Loucy (cell line): ENCODE results near the gene DPP3.

Experiments used
- H2AFZ ChIP-seq: fragments of 200-600 bp; sonication (generic); 2 replicates; pipeline ENCODE4 v1.6.0; 2016; ENCODE audit warnings: antibody characterized with exemption, mild to moderate bottlenecking, low read length, moderate library complexity
- H3F3A ChIP-seq: fragments of 200-600 bp; 2 replicates; pipeline ENCODE4 v1.6.0; 2016; ENCODE audit warnings: antibody characterized with exemption, low read depth, mild to moderate bottlenecking
- H3K27me3 ChIP-seq: fragments of 200-600 bp; sonication (generic); 2 replicates; pipeline ENCODE4 v1.6.1; 2014; ENCODE audit warnings: low read length, mild to moderate bottlenecking; ENCODE audit not compliant: insufficient read depth, poor library complexity, severe bottlenecking
- H3K36me3 ChIP-seq: fragments of 200-600 bp; sonication (generic); 2 replicates; pipeline ENCODE4 v1.6.1; 2016; ENCODE audit warnings: low read length; ENCODE audit not compliant: insufficient read depth
- H3K4me1 ChIP-seq: fragments of 200-600 bp; sonication (generic); 2 replicates; pipeline ENCODE4 v1.5.1; 2014; ENCODE audit warnings: low read length, mild to moderate bottlenecking; ENCODE audit not compliant: insufficient read depth, poor library complexity, severe bottlenecking
- H3K4me2 ChIP-seq: fragments of 200-600 bp; sonication (generic); 2 replicates; pipeline ENCODE4 v1.6.0; 2014; ENCODE audit warnings: antibody characterized with exemption, low read length, low read depth, mild to moderate bottlenecking; ENCODE audit not compliant: poor library complexity, severe bottlenecking
- H3K4me3 ChIP-seq: fragments of 200-600 bp; sonication (generic); 2 replicates; pipeline ENCODE4 v1.5.1; 2014; ENCODE audit warnings: low read length, mild to moderate bottlenecking, mixed read lengths; ENCODE audit not compliant: poor library complexity, severe bottlenecking
- H3K79me2 ChIP-seq: fragments of 200-600 bp; sonication (generic); 2 replicates; pipeline ENCODE4 v1.6.1; 2014; ENCODE audit warnings: low read length; ENCODE audit not compliant: insufficient read depth
- H3K9ac ChIP-seq: fragments of 200-600 bp; sonication (generic); 2 replicates; pipeline ENCODE4 v1.6.0; 2014; ENCODE audit warnings: mild to moderate bottlenecking, low read depth, low read length, moderate library complexity; ENCODE audit not compliant: poor library complexity, severe bottlenecking
- H3K9me2 ChIP-seq: fragments of 200-600 bp; sonication (generic); replicated peaks from 2 replicates; pipeline ENCODE4 v1.6.1; 2016; ENCODE audit warnings: low read depth, low read length, mixed read lengths
- H3K9me3 ChIP-seq: fragments of 200-600 bp; sonication (generic); 2 replicates; pipeline ENCODE4 v1.6.1; 2014; ENCODE audit warnings: mild to moderate bottlenecking, antibody characterized with exemption, low read length, low read depth; ENCODE audit not compliant: insufficient read depth
- H4K20me1 ChIP-seq: fragments of 200-600 bp; sonication (generic); 2 replicates; pipeline ENCODE4 v1.6.0; 2014; ENCODE audit warnings: antibody characterized with exemption, low read length, mild to moderate bottlenecking; ENCODE audit not compliant: insufficient read depth, poor library complexity, severe bottlenecking
- EZH2phosphoT487 ChIP-seq: fragments of 200-600 bp; IDR thresholded peaks from 2 replicates; pipeline ENCODE4 v1.6.1; 2018; ENCODE audit warnings: antibody characterized with exemption, mild to moderate bottlenecking, moderate library complexity, borderline replicate concordance
- TF ChIP-seq, protein P1 (sequence below): fragments of 200-600 bp; sonication (generic); conservative IDR thresholded peaks from 2 replicates; pipeline ENCODE4 v1.5.1; 2014; ENCODE audit warnings: mild to moderate bottlenecking, antibody characterized with exemption, low read length

Gene DPP3

DNA sequence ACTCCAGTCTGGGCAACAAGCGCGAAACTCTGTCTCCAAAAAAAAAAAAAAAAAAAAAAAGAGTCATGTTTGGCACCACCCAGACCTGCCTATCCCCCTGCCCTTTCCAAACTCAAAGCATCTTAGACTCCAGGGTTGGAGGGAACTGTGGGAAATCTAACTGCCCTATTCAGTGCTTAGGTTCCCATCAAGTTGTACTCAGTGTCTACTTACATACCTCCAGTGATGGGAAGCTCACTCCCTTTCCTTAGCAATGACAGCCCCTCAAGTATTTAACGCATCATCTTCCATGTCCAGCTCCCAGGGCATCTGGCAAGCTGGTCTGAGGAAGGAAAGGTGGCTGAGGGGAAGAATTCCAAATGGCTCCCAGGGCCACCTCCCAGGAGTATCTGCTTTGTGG, 69.5 kb downstream of the DPP3 start:
- no peak for TF ChIP-seq EZH2phosphoT487
- TF ChIP-seq, protein P1, sequence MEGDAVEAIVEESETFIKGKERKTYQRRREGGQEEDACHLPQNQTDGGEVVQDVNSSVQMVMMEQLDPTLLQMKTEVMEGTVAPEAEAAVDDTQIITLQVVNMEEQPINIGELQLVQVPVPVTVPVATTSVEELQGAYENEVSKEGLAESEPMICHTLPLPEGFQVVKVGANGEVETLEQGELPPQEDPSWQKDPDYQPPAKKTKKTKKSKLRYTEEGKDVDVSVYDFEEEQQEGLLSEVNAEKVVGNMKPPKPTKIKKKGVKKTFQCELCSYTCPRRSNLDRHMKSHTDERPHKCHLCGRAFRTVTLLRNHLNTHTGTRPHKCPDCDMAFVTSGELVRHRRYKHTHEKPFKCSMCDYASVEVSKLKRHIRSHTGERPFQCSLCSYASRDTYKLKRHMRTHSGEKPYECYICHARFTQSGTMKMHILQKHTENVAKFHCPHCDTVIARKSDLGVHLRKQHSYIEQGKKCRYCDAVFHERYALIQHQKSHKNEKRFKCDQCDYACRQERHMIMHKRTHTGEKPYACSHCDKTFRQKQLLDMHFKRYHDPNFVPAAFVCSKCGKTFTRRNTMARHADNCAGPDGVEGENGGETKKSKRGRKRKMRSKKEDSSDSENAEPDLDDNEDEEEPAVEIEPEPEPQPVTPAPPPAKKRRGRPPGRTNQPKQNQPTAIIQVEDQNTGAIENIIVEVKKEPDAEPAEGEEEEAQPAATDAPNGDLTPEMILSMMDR: no peak
- no peaks in the 10 kb centered on the region for H3K9me3 ChIP-seq

DNA sequence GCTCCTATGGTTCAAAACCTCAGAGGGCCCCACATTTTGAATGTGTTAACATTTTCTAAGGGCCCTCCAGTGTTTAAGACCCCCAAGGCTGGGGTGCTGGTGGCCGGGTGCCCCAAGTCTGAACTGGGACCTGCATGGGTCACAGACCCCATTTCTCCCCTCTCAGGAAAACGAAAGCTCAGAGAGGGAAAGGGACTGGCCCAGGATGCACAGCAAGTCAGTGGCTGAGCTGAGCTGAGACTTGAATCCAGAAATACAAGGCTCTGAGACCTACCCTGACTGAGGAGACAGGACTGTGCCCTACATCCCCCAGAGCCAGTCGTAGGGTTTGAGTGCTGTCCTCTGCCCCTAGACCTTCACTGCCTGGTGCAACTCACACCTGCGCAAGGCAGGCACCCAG, 70.7 kb downstream of the DPP3 start:
- no peaks in the 10 kb centered on the region for H3F3A ChIP-seq
- H4K20me1 ChIP-seq: no peaks in the 10 kb centered on the region
- no peaks in the 10 kb centered on the region for H3K27me3 ChIP-seq
- H2AFZ ChIP-seq: no peak overlapping the region
- no peaks in the 10 kb centered on the region for H3K9me2 ChIP-seq
- H3K36me3 ChIP-seq: no peaks in the 10 kb centered on the region
- TF ChIP-seq EZH2phosphoT487: no peak
- TF ChIP-seq, protein P1: no peak
- no peaks in the 10 kb centered on the region for H3K4me1 ChIP-seq
- H3K4me3 ChIP-seq: no peak overlapping the region
- H3K4me2 ChIP-seq: no peak overlapping the region
- no peaks in the 10 kb centered on the region for H3K79me2 ChIP-seq
- no peaks in the 10 kb centered on the region for H3K9me3 ChIP-seq
- H3K9ac ChIP-seq: no peak overlapping the region

More for the DNA sequence above, 69.5 kb downstream of the DPP3 start:
- Histone ChIP-seq H4K20me1 (no peaks in the 10 kb centered on the region), H3K4me2 (no peak overlapping the region), H3K9ac (no peak overlapping the region), H3F3A (no peaks in the 10 kb centered on the region), H3K9me2 (no peaks in the 10 kb centered on the region), H3K4me3 (no peak overlapping the region), H3K79me2 (peaks cover 12% of the 10 kb centered on the region), H3K4me1 (peaks cover 3% of the 10 kb centered on the region), H3K36me3 (no peaks in the 10 kb centered on the region), H3K27me3 (no peaks in the 10 kb centered on the region), H2AFZ (no peak overlapping the region)

DNA sequence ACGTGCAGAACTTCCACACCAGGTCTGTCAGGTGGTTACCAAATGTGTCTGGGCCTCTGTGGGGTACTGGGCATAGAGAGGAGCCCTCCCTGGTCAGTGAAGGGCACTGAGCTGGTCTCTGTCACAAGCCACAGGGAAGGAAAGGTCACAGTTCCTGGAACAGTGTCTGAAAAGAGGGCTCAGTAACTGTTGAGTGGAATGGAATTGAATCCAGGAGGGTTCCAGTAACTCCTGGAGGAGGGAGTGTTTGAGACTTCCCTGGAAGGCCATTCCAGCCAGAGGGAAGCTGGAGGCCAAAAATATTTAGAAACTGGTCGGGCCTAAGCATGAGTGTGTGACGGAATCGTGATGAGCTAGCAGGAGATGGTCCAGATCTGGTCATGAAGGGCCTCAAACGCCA, 74.4 kb downstream of the DPP3 start:
- H3K4me1 ChIP-seq: no peaks in the 10 kb centered on the region
- H3K9me3 ChIP-seq: no peaks in the 10 kb centered on the region
- no peaks in the 10 kb centered on the region for H4K20me1 ChIP-seq
- no peak overlapping the region for H3K4me2 ChIP-seq
- no peaks in the 10 kb centered on the region for H3F3A ChIP-seq
- H3K9me2 ChIP-seq: no peaks in the 10 kb centered on the region
- TF ChIP-seq, protein P1: no peak
- no peak for TF ChIP-seq EZH2phosphoT487
- no peaks in the 10 kb centered on the region for H3K27me3 ChIP-seq
- H3K9ac ChIP-seq: no peak overlapping the region
- no peaks in the 10 kb centered on the region for H3K36me3 ChIP-seq
- no peak overlapping the region for H3K4me3 ChIP-seq
- H2AFZ ChIP-seq: no peak overlapping the region
- H3K79me2 ChIP-seq: no peaks in the 10 kb centered on the region
